GM12878 (cell line): ENCODE results near the gene CDKN3. TPM values are rescaled to one million over a fixed set of nuclear protein-coding genes. Genes with fewer than 3 reads are reported as not detected.
"Not testable (repeated sequence)": the region's sequence is repeated elsewhere in the genome, so short reads cannot be mapped to it uniquely, and the experiment has no call there.

Experiments used
- ATAC-seq: fragments of 200-7000 bp; cut with Tn5 transposase; 3 replicates; pipeline ENCODE4 v1.9.1; 2020; ENCODE audit warnings: mild to moderate bottlenecking, moderate library complexity
- BruUV-seq: library from RNA; stranded (reverse); fragments of 400-500 nt; replicated peaks from 2 replicates; lab custom pipeline; 2021; lab: Mats Ljungman, UMichigan
- CTCF ChIA-PET: fragments of 300-600 bp; sonication (Branson Sonifier 250); formaldehyde crosslinking; extraction: SDS; loops from one replicate; lab custom pipeline; 2021; ENCODE audit warnings: inconsistent platforms; lab: Yijun Ruan, JAX
- POLR2A ChIA-PET: fragments of 350-600 bp; formaldehyde crosslinking; extraction: SDS; loops from one replicate; lab custom pipeline; 2021; ENCODE audit warnings: inconsistent platforms; lab: Charles Lee
- RAD21 ChIA-PET: fragments of 300-600 bp; sonication (Branson Sonifier 250); formaldehyde crosslinking; loops from one replicate; lab custom pipeline; 2023; ENCODE audit warnings: antibody characterized with exemption; ENCODE audit not compliant: unreplicated experiment; lab: Charles Lee
- SMC1A ChIA-PET: fragments of 300-600 bp; sonication (Branson Sonifier 250); formaldehyde crosslinking; loops from one replicate; lab custom pipeline; 2023; ENCODE audit not compliant: unreplicated experiment, uncharacterized antibody; lab: Charles Lee
- DNase-seq: peaks from one replicate; pipeline ENCODE4 v3.0.0-alpha.2; 2011; ENCODE audit warnings: low read depth, low spot score
- FAIRE-seq: peaks from 3 replicates; lab custom pipeline; 2011; peaks lifted over from hg19 to GRCh38; lab: Jason Lieb, UNC
- H2AFZ ChIP-seq: 2 replicates; pipeline ENCODE4 v1.6.0; 2011; ENCODE audit warnings: low read depth, low read length, control low read depth; ENCODE audit not compliant: control insufficient read depth
- H3K27ac ChIP-seq: 2 replicates; pipeline ENCODE4 v1.5.1; 2011; ENCODE audit warnings: control low read depth; ENCODE audit not compliant: control insufficient read depth, insufficient read depth
- H3K27me3 ChIP-seq, 2 experiments: replicated peaks in 1 of 2; 2 replicates each; pipeline versions ENCODE4 v1.6.0 to v1.6.1; 2011; ENCODE audit warnings: low read length in 1 of 2; ENCODE audit not compliant: control insufficient read depth in 2 of 2, insufficient read depth in 2 of 2
- H3K36me3 ChIP-seq, 2 experiments: 2 replicates each; pipeline ENCODE4 v1.5.1; 2011; ENCODE audit warnings: low read length in 1 of 2; ENCODE audit not compliant: control insufficient read depth in 2 of 2, insufficient read depth in 2 of 2
- H3K4me1 ChIP-seq: 2 replicates; pipeline ENCODE4 v1.6.1; 2011; ENCODE audit warnings: mild to moderate bottlenecking, low read length, moderate library complexity, mixed read lengths; ENCODE audit not compliant: control insufficient read depth, insufficient read depth
- H3K4me2 ChIP-seq: 2 replicates; pipeline ENCODE4 v1.6.0; 2011; ENCODE audit warnings: control low read depth; ENCODE audit not compliant: control insufficient read depth, insufficient read depth
- H3K4me3 ChIP-seq: fragments of 200-600 bp; sonication (generic); 2 replicates; pipeline ENCODE4 v1.5.1; 2016
- H3K79me2 ChIP-seq: 2 replicates; pipeline ENCODE4 v1.6.0; 2011; ENCODE audit warnings: low read length; ENCODE audit not compliant: control insufficient read depth, insufficient read depth
- H3K9ac ChIP-seq: 2 replicates; pipeline ENCODE4 v1.8.0; 2011; ENCODE audit warnings: low read length, control low read depth, mixed read lengths; ENCODE audit not compliant: control insufficient read depth, insufficient read depth
- H3K9me3 ChIP-seq: replicated peaks from 3 replicates; pipeline ENCODE4 v1.5.1; 2011; ENCODE audit warnings: mild to moderate bottlenecking, low read length; ENCODE audit not compliant: control insufficient read depth, insufficient read depth
- H4K20me1 ChIP-seq: 2 replicates; pipeline ENCODE4 v1.6.0; 2011; ENCODE audit not compliant: control insufficient read depth, insufficient read depth
- CHD2 ChIP-seq: IDR thresholded peaks from 2 replicates; pipeline ENCODE4 v1.6.1; 2011; ENCODE audit warnings: low read depth, low read length, improper control_type of control experiment, borderline replicate concordance
- WGBS: methylation state at CpG from one replicate; pipeline ENCODE4 v1.1.6; 2016; ENCODE audit warnings: low lambda C conversion rate; ENCODE audit not compliant: insufficient replicate concordance, insufficient coverage; ENCODE audit errors: missing lambda C conversion rate; 5-methylcytosine and 5-hydroxymethylcytosine counted together
- in situ Hi-C: fragments of 300-500 bp; cut with MboI; formaldehyde crosslinking; loops from 9 replicates; pipeline ENCODE4 v1.14.3; 2018; ENCODE audit warnings: mixed read lengths
- intact Hi-C: fragments of 100-400 bp; cut with micrococcal nuclease; formaldehyde crosslinking; loops from one replicate; pipeline ENCODE4 v1.14.2; 2022; ENCODE audit not compliant: unreplicated experiment
- polyA plus RNA-seq, 11 experiments: library from polyadenylated mRNA; depleted of rRNA in 4 of 11; unstranded in 6 of 11; stranded (reverse) in 5 of 11; fragments of >200 nt; fragmentation: Nextera tagmentation in 4 of 11; fragmentation: Illumina TruSeq in 1 of 11; extraction: Ambion mirVana in 4 of 11; extraction: Trizol in 1 of 11; gene quantifications; 1 replicate in 1 of 11; 2 replicates in 10 of 11; pipeline versions ENCODE4 v1.2.1 to v1.2.3, GENCODE V29; 2011 to 2016; ENCODE audit warnings: inconsistent platforms in 2 of 11, missing spikeins in 2 of 11, low read depth in 1 of 11
- total RNA-seq, 4 experiments: library from RNA; depleted of rRNA in 3 of 4; stranded (reverse); fragments of >200 nt in 3 of 4; fragmentation: Illumina TruSeq in 1 of 4; extraction: Trizol in 1 of 4; gene quantifications; 2 replicates each; pipeline versions ENCODE4 v1.2.1 to v1.2.3, GENCODE V29; 2013 to 2021

The CDKN3 gene
- total and polyA plus RNA-seq, 10 of the 15 experiments (the other 5 are each of a cell fraction or from before 2014, with no cell fraction given): 54.9 to 197 (median 111) TPM

GRCh38 chr14:54399560-54399959 is 2.8 kb downstream of the CDKN3 start:
- DNase-seq: no peak
- no TSS peak for BruUV-seq
- ChIA-PET RAD21 (no interaction called here), POLR2A (no interaction called here), CTCF (interaction anchor here (0.6 to 0.7 kb wide), 2 partner anchors 19 to 134 kb away, joined by 3 read pairs; no protein-coding TSS in a partner anchor), SMC1A (interaction anchor here (0.6 to 1.5 kb wide), 4 partner anchors 24 to 89 kb away, joined by 3 to 4 read pairs (median 3); no protein-coding TSS in a partner anchor)
- no peaks in the 10 kb centered on the region; the same call in 1 of the 3 replicates for H3K9me3 ChIP-seq
- H3K4me1 ChIP-seq: no peaks in the 10 kb centered on the region
- in situ Hi-C loops (no loop called here), intact Hi-C loops (loop anchor here (5.0 kb wide), 2 partner anchors 38 to 88 kb away; partner anchors contain the start of gene GMFB)
- H3K79me2 ChIP-seq: peaks cover 17% of the 10 kb centered on the region
- H3K4me2 ChIP-seq: no peak overlapping the region
- TF ChIP-seq CHD2: no peak
- H3K9ac ChIP-seq: no peak overlapping the region
- 97% methylated on average over 2 of the region's 2 CpGs for WGBS
- no peak overlapping the region for H2AFZ ChIP-seq
- H3K4me3 ChIP-seq: no peak overlapping the region
- no peaks in the 10 kb centered on the region; a peak in 1 of 4 replicates for H3K36me3 ChIP-seq
- no peak for ATAC-seq
- H4K20me1 ChIP-seq: no peaks in the 10 kb centered on the region
- H3K27ac ChIP-seq: no peak overlapping the region
- H3K27me3 ChIP-seq: no peaks in the 10 kb centered on the region
- peak; percentile 13 for FAIRE-seq

DNA sequence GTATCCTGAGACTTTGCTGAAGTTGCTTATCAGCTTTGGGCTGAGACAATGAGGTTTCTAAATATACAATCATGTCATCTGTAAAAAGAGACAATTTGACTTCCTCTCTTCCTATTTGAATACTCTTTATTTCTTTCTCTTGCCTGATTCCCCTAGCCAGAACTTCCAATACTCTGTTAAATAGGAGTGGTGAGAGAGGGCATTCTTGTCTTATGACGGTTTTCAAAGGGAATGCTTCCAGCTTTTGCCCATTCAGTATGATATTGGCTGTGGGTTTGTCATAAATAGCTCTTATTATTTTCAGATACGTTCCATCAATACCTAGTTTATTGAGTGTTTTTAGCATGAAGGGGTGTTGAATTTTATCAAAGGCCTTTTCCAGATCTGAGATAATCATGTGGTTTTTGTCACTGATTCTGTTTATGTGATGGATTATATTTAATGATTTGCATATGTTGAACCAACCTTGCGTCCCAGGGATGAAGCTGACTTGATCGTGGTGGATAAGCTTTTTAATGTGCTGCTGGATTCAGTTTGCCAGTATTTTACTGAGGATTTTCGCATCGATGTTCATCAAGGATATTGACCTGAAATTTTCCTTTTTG is 6.7 kb downstream of the CDKN3 start:
- H4K20me1 ChIP-seq, BruUV-seq, FAIRE-seq, intact Hi-C loops, H3K79me2 ChIP-seq, H3K9ac ChIP-seq, H3K4me2 ChIP-seq, DNase-seq, in situ Hi-C loops, H3K36me3 ChIP-seq, H3K27me3 ChIP-seq, H3K9me3 ChIP-seq, RAD21 ChIA-PET, POLR2A ChIA-PET, H2AFZ ChIP-seq, H3K27ac ChIP-seq, H3K4me1 ChIP-seq, ATAC-seq, H3K4me3 ChIP-seq, CTCF ChIA-PET: not testable (repeated sequence)
- SMC1A ChIA-PET: interaction anchor here (1.0 to 1.5 kb wide), 2 partner anchors 10 to 31 kb away, joined by 3 read pairs; no protein-coding TSS in a partner anchor
- 97% methylated on average over 6 of the region's 6 CpGs for WGBS
